ENCODE measurements around the gene ABCC4. TPM values are rescaled to one million over a fixed set of nuclear protein-coding genes. Genes with fewer than 3 reads are reported as not detected.

The ABCC4 gene
- polyA plus RNA-seq, 1 donor from 2014 or later = 2.4 TPM

GRCh38 chr13:95262837-95263384 lies 38.3 kb downstream of the ABCC4 start:
- no peaks in the 10 kb centered on the region for H3F3A ChIP-seq (ENCODE audit: insufficient read depth, low read length, poor library complexity, severe bottlenecking)
- H3K27ac ChIP-seq (ENCODE audit: low read length) = no peak overlapping the region
- H3K9me2 ChIP-seq (ENCODE audit: insufficient read depth, low read length) = no peaks in the 10 kb centered on the region

GRCh38 chr13:95261956-95262355 lies 39.3 kb downstream of the ABCC4 start:
- peaks cover 4% of the 10 kb centered on the region for H3K9me3 ChIP-seq (ENCODE audit: low read length)
- H3K27ac ChIP-seq (ENCODE audit: low read length) = no peak overlapping the region
- TF ChIP-seq, protein P1, sequence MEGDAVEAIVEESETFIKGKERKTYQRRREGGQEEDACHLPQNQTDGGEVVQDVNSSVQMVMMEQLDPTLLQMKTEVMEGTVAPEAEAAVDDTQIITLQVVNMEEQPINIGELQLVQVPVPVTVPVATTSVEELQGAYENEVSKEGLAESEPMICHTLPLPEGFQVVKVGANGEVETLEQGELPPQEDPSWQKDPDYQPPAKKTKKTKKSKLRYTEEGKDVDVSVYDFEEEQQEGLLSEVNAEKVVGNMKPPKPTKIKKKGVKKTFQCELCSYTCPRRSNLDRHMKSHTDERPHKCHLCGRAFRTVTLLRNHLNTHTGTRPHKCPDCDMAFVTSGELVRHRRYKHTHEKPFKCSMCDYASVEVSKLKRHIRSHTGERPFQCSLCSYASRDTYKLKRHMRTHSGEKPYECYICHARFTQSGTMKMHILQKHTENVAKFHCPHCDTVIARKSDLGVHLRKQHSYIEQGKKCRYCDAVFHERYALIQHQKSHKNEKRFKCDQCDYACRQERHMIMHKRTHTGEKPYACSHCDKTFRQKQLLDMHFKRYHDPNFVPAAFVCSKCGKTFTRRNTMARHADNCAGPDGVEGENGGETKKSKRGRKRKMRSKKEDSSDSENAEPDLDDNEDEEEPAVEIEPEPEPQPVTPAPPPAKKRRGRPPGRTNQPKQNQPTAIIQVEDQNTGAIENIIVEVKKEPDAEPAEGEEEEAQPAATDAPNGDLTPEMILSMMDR (IDR thresholded peaks at IDR 0.05; ENCODE audit: poor library complexity, severe bottlenecking) = no peak
- TF ChIP-seq, protein P2, sequence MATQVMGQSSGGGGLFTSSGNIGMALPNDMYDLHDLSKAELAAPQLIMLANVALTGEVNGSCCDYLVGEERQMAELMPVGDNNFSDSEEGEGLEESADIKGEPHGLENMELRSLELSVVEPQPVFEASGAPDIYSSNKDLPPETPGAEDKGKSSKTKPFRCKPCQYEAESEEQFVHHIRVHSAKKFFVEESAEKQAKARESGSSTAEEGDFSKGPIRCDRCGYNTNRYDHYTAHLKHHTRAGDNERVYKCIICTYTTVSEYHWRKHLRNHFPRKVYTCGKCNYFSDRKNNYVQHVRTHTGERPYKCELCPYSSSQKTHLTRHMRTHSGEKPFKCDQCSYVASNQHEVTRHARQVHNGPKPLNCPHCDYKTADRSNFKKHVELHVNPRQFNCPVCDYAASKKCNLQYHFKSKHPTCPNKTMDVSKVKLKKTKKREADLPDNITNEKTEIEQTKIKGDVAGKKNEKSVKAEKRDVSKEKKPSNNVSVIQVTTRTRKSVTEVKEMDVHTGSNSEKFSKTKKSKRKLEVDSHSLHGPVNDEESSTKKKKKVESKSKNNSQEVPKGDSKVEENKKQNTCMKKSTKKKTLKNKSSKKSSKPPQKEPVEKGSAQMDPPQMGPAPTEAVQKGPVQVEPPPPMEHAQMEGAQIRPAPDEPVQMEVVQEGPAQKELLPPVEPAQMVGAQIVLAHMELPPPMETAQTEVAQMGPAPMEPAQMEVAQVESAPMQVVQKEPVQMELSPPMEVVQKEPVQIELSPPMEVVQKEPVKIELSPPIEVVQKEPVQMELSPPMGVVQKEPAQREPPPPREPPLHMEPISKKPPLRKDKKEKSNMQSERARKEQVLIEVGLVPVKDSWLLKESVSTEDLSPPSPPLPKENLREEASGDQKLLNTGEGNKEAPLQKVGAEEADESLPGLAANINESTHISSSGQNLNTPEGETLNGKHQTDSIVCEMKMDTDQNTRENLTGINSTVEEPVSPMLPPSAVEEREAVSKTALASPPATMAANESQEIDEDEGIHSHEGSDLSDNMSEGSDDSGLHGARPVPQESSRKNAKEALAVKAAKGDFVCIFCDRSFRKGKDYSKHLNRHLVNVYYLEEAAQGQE (IDR thresholded peaks at IDR 0.05; ENCODE audit: borderline replicate concordance) = no peak
- TF ChIP-seq EP300 (conservative IDR thresholded peaks at IDR 0.05; ENCODE audit: poor library complexity, severe bottlenecking) = no peak
- TF ChIP-seq RAD21 (conservative IDR thresholded peaks at IDR 0.05) = no peak
- TF ChIP-seq TAF1 (IDR thresholded peaks at IDR 0.05; ENCODE audit: low read depth) = no peak
- H3F3A ChIP-seq (ENCODE audit: insufficient read depth, low read length, poor library complexity, severe bottlenecking) = no peaks in the 10 kb centered on the region
- no peaks in the 10 kb centered on the region for H4K20me1 ChIP-seq (ENCODE audit: insufficient read depth)
- no peaks in the 10 kb centered on the region for H3K27me3 ChIP-seq (ENCODE audit: insufficient read depth, low read depth, low read length)
- H3K9me2 ChIP-seq (ENCODE audit: insufficient read depth, low read length) = no peaks in the 10 kb centered on the region
- no peak overlapping the region for H3K4me3 ChIP-seq (ENCODE audit: low read length)
- no peak overlapping the region for H3K4me2 ChIP-seq (ENCODE audit: low read length)
- no peak overlapping the region for H2AFZ ChIP-seq (ENCODE audit: low read depth, low read length)
- H3K36me3 ChIP-seq (ENCODE audit: insufficient read depth, low read length) = no peaks in the 10 kb centered on the region
- no peak overlapping the region for H3K9ac ChIP-seq (ENCODE audit: low read length)
- H3K79me2 ChIP-seq (replicated peaks; ENCODE audit: insufficient read depth, low read length) = no peaks in the 10 kb centered on the region

More at GRCh38 chr13:95262837-95263384, 38.3 kb downstream of the ABCC4 start:
- H4K20me1 ChIP-seq (ENCODE audit: insufficient read depth) = no peaks in the 10 kb centered on the region
- TF ChIP-seq, protein P1 (IDR thresholded peaks at IDR 0.05; ENCODE audit: poor library complexity, severe bottlenecking) = no peak
- no peak for TF ChIP-seq SMC3 (conservative IDR thresholded peaks at IDR 0.05; ENCODE audit: poor library complexity)
- H3K27me3 ChIP-seq (ENCODE audit: insufficient read depth, low read depth, low read length) = no peaks in the 10 kb centered on the region
- no peaks in the 10 kb centered on the region for H3K36me3 ChIP-seq (ENCODE audit: insufficient read depth, low read length)
- no peak overlapping the region for H2AFZ ChIP-seq (ENCODE audit: low read depth, low read length)
- H3K4me2 ChIP-seq (ENCODE audit: low read length) = no peak overlapping the region
- no peaks in the 10 kb centered on the region for H3K79me2 ChIP-seq (replicated peaks; ENCODE audit: insufficient read depth, low read length)
- H3K9me3 ChIP-seq (ENCODE audit: low read length) = peaks cover 4% of the 10 kb centered on the region
- no peak overlapping the region for H3K4me3 ChIP-seq (ENCODE audit: low read length)
- no peak overlapping the region for H3K9ac ChIP-seq (ENCODE audit: low read length)

Data from neural cell (in vitro differentiated cells).